Skeletal muscle tissue (tissue), 4 donors: Measurements from ENCODE around the gene GALNT7. TPM values are rescaled to one million over a fixed set of nuclear protein-coding genes. Genes with fewer than 3 reads are reported as not detected.

Experiments
- H3K27ac ChIP-seq: one replicate; pipeline ENCODE4 v1.7.0; 2013; ENCODE audit warnings: mild to moderate bottlenecking, low read depth, low read length, inconsistent platforms
- H3K27me3 ChIP-seq, 3 donors: one replicate each; pipeline ENCODE4 v1.7.0; 2013; ENCODE audit warnings: low read length in 3 of 3; ENCODE audit not compliant: control insufficient read depth in 3 of 3, insufficient read depth in 3 of 3
- H3K36me3 ChIP-seq, 3 donors: one replicate each; pipeline ENCODE4 v1.7.0; 2013; ENCODE audit warnings: low read length in 3 of 3; ENCODE audit not compliant: control insufficient read depth in 3 of 3, insufficient read depth in 3 of 3
- H3K4me1 ChIP-seq, 3 donors: one replicate each; pipeline ENCODE4 v1.7.0; 2013; ENCODE audit warnings: low read length in 3 of 3, mild to moderate bottlenecking in 3 of 3; ENCODE audit not compliant: control insufficient read depth in 3 of 3, insufficient read depth in 3 of 3
- H3K4me3 ChIP-seq, 3 donors: one replicate each; pipeline ENCODE4 v1.7.0; 2013; ENCODE audit warnings: low read length in 3 of 3
- H3K9ac ChIP-seq, 3 donors: one replicate each; pipeline ENCODE4 v1.7.0; 2013; ENCODE audit warnings: low read length in 3 of 3, mild to moderate bottlenecking in 3 of 3, moderate library complexity in 2 of 3, low read depth in 1 of 3
- H3K9me3 ChIP-seq, 3 donors: one replicate each; pipeline ENCODE4 v1.7.0; 2013; ENCODE audit warnings: low read length in 3 of 3; ENCODE audit not compliant: control insufficient read depth in 3 of 3
- total RNA-seq: library from RNA; depleted of rRNA; stranded (reverse); fragments of >200 nt; gene quantifications from one replicate; pipeline ENCODE4 v1.2.3, GENCODE V29; 2014
- donor health status: Osteomylitis.

Gene GALNT7
- total RNA-seq, 1 donor from 2014 or later = 18.8 TPM

- H3K27me3 ChIP-seq = no peaks in the 10 kb centered on the region
- H3K4me1 ChIP-seq = no peaks in the 10 kb centered on the region
- H3K9me3 ChIP-seq = no peaks in the 10 kb centered on the region
- H3K27ac ChIP-seq = no peak overlapping the region
- no peak overlapping the region for H3K9ac ChIP-seq
- H3K4me3 ChIP-seq = no peak overlapping the region
- no peaks in the 10 kb centered on the region for H3K36me3 ChIP-seq
Measured at GRCh38 chr4:173188648-173189047, 20.0 kb downstream of the GALNT7 start.

- Histone ChIP-seq H3K9ac (no peak overlapping the region), H3K27ac (no peak overlapping the region), H3K27me3 (no peaks in the 10 kb centered on the region), H3K9me3 (no peaks in the 10 kb centered on the region), H3K4me3 (no peak overlapping the region), H3K36me3 (no peaks in the 10 kb centered on the region), H3K4me1 (no peaks in the 10 kb centered on the region)
Measured at GRCh38 chr4:173189117-173189693, 20.6 kb downstream of the GALNT7 start.

- Histone ChIP-seq H3K9ac (no peak overlapping the region), H3K4me3 (no peak overlapping the region)
Measured at GRCh38 chr4:173191623-173192041, 23.0 kb downstream of the GALNT7 start.

GRCh38 chr4:173192375-173193162 lies 24.0 kb downstream of the GALNT7 start:
- H3K27me3 ChIP-seq = no peaks in the 10 kb centered on the region
- no peak overlapping the region for H3K9ac ChIP-seq
- peaks cover 0 to 3% (median 0%) of the 10 kb centered on the region in 3 donors for H3K4me1 ChIP-seq
- H3K36me3 ChIP-seq = no peaks in the 10 kb centered on the region
- H3K4me3 ChIP-seq = no peak overlapping the region
- H3K9me3 ChIP-seq = no peaks in the 10 kb centered on the region
- no peak overlapping the region for H3K27ac ChIP-seq

More at GRCh38 chr4:173191623-173192041, 23.0 kb downstream of the GALNT7 start:
- Histone ChIP-seq H3K27me3 (no peaks in the 10 kb centered on the region), H3K36me3 (no peaks in the 10 kb centered on the region), H3K27ac (no peak overlapping the region), H3K9me3 (no peaks in the 10 kb centered on the region), H3K4me1 (peaks cover 0 to 3% (median 0%) of the 10 kb centered on the region in 3 donors)

GRCh38 chr4:173194157-173194556 lies 25.5 kb downstream of the GALNT7 start:
- H3K4me1 ChIP-seq = peaks cover 0 to 3% (median 0%) of the 10 kb centered on the region in 3 donors
- H3K9me3 ChIP-seq = no peaks in the 10 kb centered on the region
- H3K36me3 ChIP-seq = no peaks in the 10 kb centered on the region
- no peak overlapping the region for H3K9ac ChIP-seq
- H3K4me3 ChIP-seq = no peak overlapping the region
- H3K27me3 ChIP-seq = no peaks in the 10 kb centered on the region
- no peak overlapping the region for H3K27ac ChIP-seq

- H3K27me3 ChIP-seq = no peaks in the 10 kb centered on the region
- H3K4me3 ChIP-seq = no peak overlapping the region
- H3K4me1 ChIP-seq = peaks cover 0 to 3% (median 0%) of the 10 kb centered on the region in 3 donors
- no peaks in the 10 kb centered on the region for H3K9me3 ChIP-seq
- no peak overlapping the region for H3K9ac ChIP-seq
- no peak overlapping the region for H3K27ac ChIP-seq
- H3K36me3 ChIP-seq = no peaks in the 10 kb centered on the region
Measured at GRCh38 chr4:173195109-173195508, 26.5 kb downstream of the GALNT7 start.

GRCh38 chr4:173199553-173199952 lies 30.9 kb downstream of the GALNT7 start:
- Histone ChIP-seq H3K4me1 (peaks cover 0 to 3% (median 0%) of the 10 kb centered on the region in 3 donors), H3K9me3 (no peaks in the 10 kb centered on the region), H3K27ac (no peak overlapping the region), H3K4me3 (no peak overlapping the region), H3K9ac (no peak overlapping the region), H3K27me3 (no peaks in the 10 kb centered on the region), H3K36me3 (no peaks in the 10 kb centered on the region)

GRCh38 chr4:173200103-173200884 lies 31.7 kb downstream of the GALNT7 start:
- H3K9ac ChIP-seq = no peak overlapping the region
- no peaks in the 10 kb centered on the region for H3K36me3 ChIP-seq
- H3K9me3 ChIP-seq = peaks cover 0 to 2% (median 0%) of the 10 kb centered on the region in 3 donors
- H3K4me1 ChIP-seq = peaks cover 0 to under 1% (median 0%) of the 10 kb centered on the region in 3 donors
- no peak overlapping the region for H3K27ac ChIP-seq
- no peak overlapping the region for H3K4me3 ChIP-seq
- no peaks in the 10 kb centered on the region for H3K27me3 ChIP-seq

- Histone ChIP-seq H3K36me3 (no peaks in the 10 kb centered on the region), H3K9me3 (peaks cover 0 to 2% (median 0%) of the 10 kb centered on the region in 3 donors), H3K27me3 (no peaks in the 10 kb centered on the region)
Measured at GRCh38 chr4:173202395-173202794, 33.8 kb downstream of the GALNT7 start.

GRCh38 chr4:173205656-173206055 lies 37.0 kb downstream of the GALNT7 start:
- H3K4me1 ChIP-seq = no peaks in the 10 kb centered on the region
- no peak overlapping the region for H3K9ac ChIP-seq
- H3K4me3 ChIP-seq = no peak overlapping the region
- H3K36me3 ChIP-seq = no peaks in the 10 kb centered on the region
- no peaks in the 10 kb centered on the region for H3K27me3 ChIP-seq
- no peak overlapping the region for H3K27ac ChIP-seq
- H3K9me3 ChIP-seq = peaks cover 0 to 2% (median 0%) of the 10 kb centered on the region in 3 donors

More at GRCh38 chr4:173202395-173202794, 33.8 kb downstream of the GALNT7 start:
- no peaks in the 10 kb centered on the region for H3K4me1 ChIP-seq
- no peak overlapping the region for H3K9ac ChIP-seq
- no peak overlapping the region for H3K4me3 ChIP-seq
- no peak overlapping the region for H3K27ac ChIP-seq
